Natural killer cell treated with Interleukin-12 subunit alpha and Interleukin-12 subunit beta and Interleukin-15 and Interleukin-18, amount 100 ng/mL, for 72 hours (primary cell): ENCODE data around the gene PTPN22. TPM values are rescaled to one million over a fixed set of nuclear protein-coding genes. Genes with fewer than 3 reads are reported as not detected.

Experiments
- ATAC-seq, 2 donors: fragments of 150-1000 bp; cut with Tn5 transposase in 1 of 2; sonication (Bioruptor Pico), chemical (Tn5 transposase) in 1 of 2; 2 replicates each; pipeline ENCODE4 v1.10.0; 2021
- DNase-seq: peaks from one replicate; pipeline ENCODE4 v3.0.0; 2022; ENCODE audit warnings: low spot score
- H3K27ac Mint-ChIP-seq, 2 donors: 1 replicate in 1 of 2; 2 replicates in 1 of 2; pipeline ENCODE4 v1.8.0; 2022; ENCODE audit warnings: mixed read lengths in 2 of 2, mild to moderate bottlenecking in 1 of 2, moderate library complexity in 1 of 2
- H3K27me3 Mint-ChIP-seq, 2 donors: 1 replicate in 1 of 2; 2 replicates in 1 of 2; pipeline ENCODE4 v1.8.0; 2022; ENCODE audit warnings: mixed read lengths in 2 of 2
- H3K36me3 Mint-ChIP-seq: one replicate; pipeline ENCODE4 v1.8.0; 2022; ENCODE audit warnings: mixed read lengths
- H3K4me1 Mint-ChIP-seq, 2 donors: 1 replicate in 1 of 2; 2 replicates in 1 of 2; pipeline ENCODE4 v1.8.0; 2022; ENCODE audit warnings: low read depth in 2 of 2, mixed read lengths in 2 of 2, mild to moderate bottlenecking in 1 of 2
- H3K4me3 Mint-ChIP-seq: one replicate; pipeline ENCODE4 v1.8.0; 2022; ENCODE audit warnings: mixed read lengths
- H3K9me3 Mint-ChIP-seq: 2 replicates; pipeline ENCODE4 v1.8.0; 2022; ENCODE audit warnings: mixed read lengths
- total RNA-seq, 2 donors: library from RNA; stranded (reverse); gene quantifications; one replicate each; pipeline ENCODE4 v1.2.3, GENCODE V29; 2022

The PTPN22 gene
- total RNA-seq, 2 donors from 2014 or later: 24.6 to 26.0 TPM

- Mint-ChIP-seq H3K4me1 (peaks cover 50 to 63% of the 10 kb centered on the region in 2 donors), H3K27ac (peak overlapping the region; percentile 87 to 95), H3K4me3 (no peak overlapping the region), H3K9me3 (no peaks in the 10 kb centered on the region), H3K36me3 (peaks cover 44% of the 10 kb centered on the region), H3K27me3 (no peaks in the 10 kb centered on the region)
- DNase-seq: no peak
- ATAC-seq: no peak
These were observed 27.6 kb upstream of the PTPN22 start for GRCh38 chr1:113899111-113899510.

GRCh38 chr1:113898241-113898814 is 26.8 kb upstream of the PTPN22 start:
- Mint-ChIP-seq H3K36me3 (peaks cover 39% of the 10 kb centered on the region), H3K4me1 (peaks cover 48 to 55% of the 10 kb centered on the region in 2 donors), H3K9me3 (no peaks in the 10 kb centered on the region), H3K4me3 (no peak overlapping the region), H3K27ac (peak overlapping the region; percentile 81 to 87), H3K27me3 (no peaks in the 10 kb centered on the region)
- ATAC-seq: no peak
- DNase-seq: no peak

- Mint-ChIP-seq H3K27me3 (no peaks in the 10 kb centered on the region), H3K4me1 (peaks cover 28 to 31% of the 10 kb centered on the region in 2 donors), H3K9me3 (no peaks in the 10 kb centered on the region), H3K27ac (peak overlapping the region in 1 of 2 donors; percentile 28), H3K4me3 (no peak overlapping the region), H3K36me3 (peaks cover 36% of the 10 kb centered on the region)
- ATAC-seq (no peak), DNase-seq (no peak)
These were observed 24.4 kb upstream of the PTPN22 start for GRCh38 chr1:113895961-113896360.

GRCh38 chr1:113895098-113895497 is 23.6 kb upstream of the PTPN22 start:
- Mint-ChIP-seq H3K9me3 (no peaks in the 10 kb centered on the region), H3K4me3 (no peak overlapping the region), H3K4me1 (peaks cover 25 to 32% of the 10 kb centered on the region in 2 donors), H3K36me3 (peaks cover 32% of the 10 kb centered on the region), H3K27me3 (no peaks in the 10 kb centered on the region), H3K27ac (no peak overlapping the region)
- DNase-seq (no peak), ATAC-seq (no peak)

GRCh38 chr1:113893267-113893666 is 21.8 kb upstream of the PTPN22 start:
- H3K27me3 Mint-ChIP-seq: no peaks in the 10 kb centered on the region
- no peak overlapping the region for H3K4me3 Mint-ChIP-seq
- peaks cover 14 to 15% of the 10 kb centered on the region in 2 donors for H3K4me1 Mint-ChIP-seq
- H3K36me3 Mint-ChIP-seq: peaks cover 16% of the 10 kb centered on the region
- no peaks in the 10 kb centered on the region for H3K9me3 Mint-ChIP-seq
- no peak for DNase-seq
- ATAC-seq: no peak
- H3K27ac Mint-ChIP-seq: peak overlapping the region in 1 of 2 donors; percentile 4

GRCh38 chr1:113891631-113892220 is 20.2 kb upstream of the PTPN22 start:
- ATAC-seq (no peak), DNase-seq (no peak)
- peak overlapping the region in 1 of 2 donors; percentile 62 for H3K27ac Mint-ChIP-seq
- peaks cover 8% of the 10 kb centered on the region for H3K36me3 Mint-ChIP-seq
- H3K4me3 Mint-ChIP-seq: no peak overlapping the region
- H3K9me3 Mint-ChIP-seq: no peaks in the 10 kb centered on the region
- no peaks in the 10 kb centered on the region for H3K27me3 Mint-ChIP-seq
- peaks cover 6 to 11% of the 10 kb centered on the region in 2 donors for H3K4me1 Mint-ChIP-seq

GRCh38 chr1:113890816-113891215 is 19.3 kb upstream of the PTPN22 start:
- Mint-ChIP-seq H3K4me3 (no peak overlapping the region), H3K9me3 (no peaks in the 10 kb centered on the region), H3K27ac (peak overlapping the region in 1 of 2 donors; percentile 64), H3K27me3 (no peaks in the 10 kb centered on the region), H3K4me1 (peaks cover 6 to 14% of the 10 kb centered on the region in 2 donors), H3K36me3 (peaks cover 4% of the 10 kb centered on the region)
- no peak for DNase-seq
- ATAC-seq: no peak

GRCh38 chr1:113887402-113888175 is 16.1 kb upstream of the PTPN22 start, which contains the start of gene BCL2L15:
TSS of gene BCL2L15 (minus strand) at chr1:113887581. CDS start at chr1:113887375, 206 bp downstream.
- H3K27ac Mint-ChIP-seq: peak within 1 kb of the TSS in 1 of 2 donors; percentile 33
- DNase-seq (no peak), ATAC-seq (no peak)
- no peaks in the 10 kb centered on the region for H3K27me3 Mint-ChIP-seq
- H3K4me3 Mint-ChIP-seq: no peak within 1 kb of the TSS
- peaks cover 6 to 7% of the 10 kb centered on the region in 2 donors for H3K4me1 Mint-ChIP-seq
- H3K36me3 Mint-ChIP-seq: no peaks in the 10 kb centered on the region
- H3K9me3 Mint-ChIP-seq: no peaks in the 10 kb centered on the region

- H3K27me3 Mint-ChIP-seq: no peaks in the 10 kb centered on the region
- H3K4me1 Mint-ChIP-seq: peaks cover 6 to 8% of the 10 kb centered on the region in 2 donors
- ATAC-seq (no peak), DNase-seq (no peak)
- H3K36me3 Mint-ChIP-seq: no peaks in the 10 kb centered on the region
- no peaks in the 10 kb centered on the region for H3K9me3 Mint-ChIP-seq
- peak overlapping the region in 1 of 2 donors; percentile 33 for H3K27ac Mint-ChIP-seq
- no peak overlapping the region for H3K4me3 Mint-ChIP-seq
These were observed 15.2 kb upstream of the PTPN22 start for GRCh38 chr1:113886417-113887401.

GRCh38 chr1:113881661-113882060 is 10.1 kb upstream of the PTPN22 start:
- no peaks in the 10 kb centered on the region for H3K36me3 Mint-ChIP-seq
- H3K9me3 Mint-ChIP-seq: no peaks in the 10 kb centered on the region
- DNase-seq (no peak), ATAC-seq (no peak)
- peaks cover 33 to 45% of the 10 kb centered on the region in 2 donors for H3K4me1 Mint-ChIP-seq
- H3K27me3 Mint-ChIP-seq: no peaks in the 10 kb centered on the region
- H3K4me3 Mint-ChIP-seq: no peak overlapping the region
- H3K27ac Mint-ChIP-seq: peak overlapping the region; percentile 87 to 98

GRCh38 chr1:113879739-113880038 is 8.2 kb upstream of the PTPN22 start:
- ATAC-seq: no peak
- Mint-ChIP-seq H3K4me1 (peaks cover 44 to 59% of the 10 kb centered on the region in 2 donors), H3K9me3 (no peaks in the 10 kb centered on the region), H3K36me3 (no peaks in the 10 kb centered on the region), H3K27ac (peak overlapping the region; percentile 87 to 98), H3K27me3 (no peaks in the 10 kb centered on the region), H3K4me3 (no peak overlapping the region)
- no peak for DNase-seq

- DNase-seq (no peak), ATAC-seq (no peak)
- Mint-ChIP-seq H3K4me3 (peak overlapping the region; percentile 78), H3K27ac (peak overlapping the region; percentile 84 to 89), H3K9me3 (no peaks in the 10 kb centered on the region), H3K36me3 (no peaks in the 10 kb centered on the region), H3K4me1 (peaks cover 68 to 87% of the 10 kb centered on the region in 2 donors), H3K27me3 (no peaks in the 10 kb centered on the region)
These were observed 4.7 kb upstream of the PTPN22 start for GRCh38 chr1:113876176-113876575.

GRCh38 chr1:113875714-113876113 is 4.2 kb upstream of the PTPN22 start:
- Mint-ChIP-seq H3K36me3 (no peaks in the 10 kb centered on the region), H3K27ac (peak overlapping the region; percentile 84 to 89), H3K27me3 (no peaks in the 10 kb centered on the region), H3K4me1 (peaks cover 64 to 84% of the 10 kb centered on the region in 2 donors), H3K9me3 (no peaks in the 10 kb centered on the region), H3K4me3 (peak overlapping the region; percentile 78)
- DNase-seq: no peak
- ATAC-seq: no peak
